ENCODE measurements around the gene BLOC1S5. TPM values are rescaled to one million over a fixed set of nuclear protein-coding genes. Genes with fewer than 3 reads are reported as not detected.

Gene BLOC1S5
- total RNA-seq, 1 donor from 2014 or later: 10.7 TPM

- Histone ChIP-seq H3K36me3 (no peaks in the 10 kb centered on the region), H3K27ac (no peak overlapping the region), H3K4me3 (no peak overlapping the region), H3K4me1 (no peaks in the 10 kb centered on the region), H3K27me3 (no peaks in the 10 kb centered on the region), H3K9me3 (no peaks in the 10 kb centered on the region)
- no peak for TF ChIP-seq CTCF (IDR thresholded peaks at IDR 0.05)
- DNase-seq: no peak
- intact Hi-C loops (cut with DNase I): no loop called here
- no peak for ATAC-seq
These were observed 44.0 kb upstream of the BLOC1S5 start for GRCh38 chr6:8108031-8108660.

- no peak for TF ChIP-seq CTCF (IDR thresholded peaks at IDR 0.05)
- peaks cover 8% of the 10 kb centered on the region for H3K4me1 ChIP-seq
- no peak overlapping the region for H3K4me3 ChIP-seq
- ATAC-seq (no peak), DNase-seq (no peak)
- intact Hi-C loops (cut with DNase I): no loop called here
- no peaks in the 10 kb centered on the region for H3K27me3 ChIP-seq
- H3K27ac ChIP-seq: no peak overlapping the region
- no peaks in the 10 kb centered on the region for H3K36me3 ChIP-seq
- H3K9me3 ChIP-seq: no peaks in the 10 kb centered on the region
These were observed 41.6 kb upstream of the BLOC1S5 start for GRCh38 chr6:8105791-8106190.

DNA sequence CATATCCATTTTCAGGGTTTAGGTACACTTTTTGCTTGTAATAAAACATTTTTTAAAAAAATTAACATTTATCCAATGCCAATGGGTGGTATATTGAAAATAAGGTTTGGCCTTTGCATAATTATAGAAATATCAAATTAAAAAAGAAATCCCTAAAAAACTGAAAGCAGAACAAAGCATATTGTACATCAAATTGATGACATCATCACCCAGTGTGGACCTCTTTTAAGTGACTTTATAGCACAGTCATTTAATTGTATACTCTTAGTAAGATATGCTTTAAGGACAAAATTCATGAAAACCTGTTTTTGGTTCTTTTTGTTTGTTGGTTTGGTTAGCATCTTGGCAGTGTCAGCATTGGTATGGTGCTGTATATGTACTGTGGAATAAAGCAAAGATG lies 39.5 kb upstream of the BLOC1S5 start:
- Histone ChIP-seq H3K27me3 (no peaks in the 10 kb centered on the region), H3K9me3 (no peaks in the 10 kb centered on the region), H3K4me1 (peaks cover 8% of the 10 kb centered on the region), H3K4me3 (no peak overlapping the region), H3K27ac (no peak overlapping the region), H3K36me3 (no peaks in the 10 kb centered on the region)
- ATAC-seq (no peak), DNase-seq (no peak)
- intact Hi-C loops (cut with DNase I): no loop called here
- TF ChIP-seq CTCF (IDR thresholded peaks at IDR 0.05): no peak

DNA sequence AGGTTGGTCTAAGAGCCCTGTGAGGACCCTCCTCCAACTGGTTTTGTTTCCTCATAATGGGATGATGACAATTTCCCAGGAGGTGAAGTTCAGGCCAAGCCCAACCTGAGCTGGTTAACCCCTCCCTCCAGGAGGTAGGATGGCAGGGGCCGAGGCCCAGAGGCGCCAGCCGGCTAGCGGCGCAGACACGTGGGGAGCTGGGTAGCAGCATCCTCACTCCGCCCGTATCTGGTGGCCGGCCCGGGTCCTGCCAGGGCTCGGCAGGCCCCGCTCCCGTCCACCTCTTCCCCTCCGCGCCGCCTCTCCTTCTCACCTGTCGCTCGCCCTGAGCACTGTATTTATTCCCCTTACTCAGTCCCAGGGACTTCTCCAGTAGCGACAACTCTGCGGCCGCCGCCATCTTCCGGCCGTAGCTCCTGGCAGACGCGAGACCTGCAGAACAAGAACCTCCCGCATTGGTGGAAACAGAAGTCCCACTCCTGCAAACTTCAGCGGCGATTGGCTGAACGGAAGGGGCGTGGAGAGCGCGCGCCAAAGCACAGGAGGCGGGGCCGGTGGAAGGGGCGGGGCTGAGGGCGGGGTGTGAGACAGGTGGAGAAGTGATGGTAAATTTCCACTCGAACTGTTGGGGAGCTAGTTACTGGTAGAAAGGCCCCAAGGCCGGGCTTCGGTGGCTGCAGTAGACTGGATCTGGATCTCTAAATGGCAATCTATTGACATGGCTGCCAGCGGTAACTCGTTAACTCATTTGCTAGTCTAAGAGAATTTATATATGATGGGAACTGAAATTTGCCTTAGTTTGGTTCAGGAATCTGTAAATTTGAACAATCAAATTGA lies 38.2 kb upstream of the BLOC1S5 start, which contains the start of gene EEF1E1:
TSS of gene EEF1E1 (minus strand) at position 427 of the 837 bp plus-strand sequence. CDS start at position 400, 27 bp downstream.
- ATAC-seq: peak; percentile 100
- Histone ChIP-seq H3K27ac (peak within 1 kb of the TSS; percentile 72), H3K9me3 (no peaks in the 10 kb centered on the region), H3K36me3 (peaks cover under 1% of the 10 kb centered on the region), H3K27me3 (no peaks in the 10 kb centered on the region), H3K4me1 (peaks cover 8% of the 10 kb centered on the region), H3K4me3 (peak within 1 kb of the TSS; percentile 72)
- TF ChIP-seq CTCF (IDR thresholded peaks at IDR 0.05): no peak
- peak; percentile 98 for DNase-seq
- intact Hi-C loops (cut with DNase I): no loop called here

- no peak overlapping the region for H3K4me3 ChIP-seq
- H3K36me3 ChIP-seq: peaks cover 21% of the 10 kb centered on the region
- no peak overlapping the region for H3K27ac ChIP-seq
- no peak for TF ChIP-seq CTCF (IDR thresholded peaks at IDR 0.05)
- intact Hi-C loops (cut with DNase I): no loop called here
- H3K27me3 ChIP-seq: no peaks in the 10 kb centered on the region
- ATAC-seq (no peak), DNase-seq (no peak)
- H3K4me1 ChIP-seq: peaks cover 8% of the 10 kb centered on the region
- no peaks in the 10 kb centered on the region for H3K9me3 ChIP-seq
These were observed 36.1 kb upstream of the BLOC1S5 start for GRCh38 chr6:8100159-8100854.

All from upper lobe of right lung (tissue), 1 donor.